H1 (cell line): ENCODE measurements around the gene CHST1. TPM values are rescaled to one million over a fixed set of nuclear protein-coding genes. Genes with fewer than 3 reads are reported as not detected.

Source experiments
- CTCF ChIA-PET: fragments of 300-600 bp; sonication (Branson Sonifier 250); formaldehyde crosslinking; loops from one replicate; lab custom pipeline; 2021; ENCODE audit not compliant: partially characterized antibody; lab: Charles Lee
- POLR2A ChIA-PET: fragments of 300-600 bp; sonication (Branson Sonifier 250); formaldehyde crosslinking; loops from one replicate; lab custom pipeline; 2021; ENCODE audit warnings: inconsistent platforms; ENCODE audit not compliant: partially characterized antibody; lab: Charles Lee
- DNase-seq, 2 experiments: peaks; one replicate each; pipeline versions ENCODE4 v3.0.0 to v3.0.0-alpha.2; 2010 to 2022; ENCODE audit warnings: low spot score in 2 of 2, low read depth in 1 of 2, mixed read lengths in 1 of 2
- FAIRE-seq: peaks from 2 replicates; lab custom pipeline; 2011; peaks lifted over from hg19 to GRCh38; lab: Jason Lieb, UNC
- H2AFZ ChIP-seq: 2 replicates; pipeline ENCODE4 v1.8.1; 2012; ENCODE audit warnings: low read length, inconsistent platforms
- H2AK5ac ChIP-seq: 2 replicates; pipeline ENCODE4 v1.6.1; 2013; ENCODE audit warnings: low read depth, low read length
- H2BK120ac ChIP-seq: replicated peaks from 2 replicates; pipeline ENCODE3; 2013; ENCODE audit warnings: low read depth, low read length, inconsistent platforms
- H2BK12ac ChIP-seq: 2 replicates; pipeline ENCODE4 v1.6.1; 2013; ENCODE audit warnings: low read depth, low read length
- H2BK15ac ChIP-seq: 2 replicates; pipeline ENCODE4 v1.6.1; 2013; ENCODE audit warnings: low read length
- H2BK20ac ChIP-seq: 2 replicates; pipeline ENCODE4 v1.6.1; 2013; ENCODE audit warnings: low read length
- H2BK5ac ChIP-seq: 2 replicates; pipeline ENCODE4 v1.6.1; 2013; ENCODE audit warnings: low read depth, low read length
- H3K14ac ChIP-seq: 2 replicates; pipeline ENCODE4 v1.6.1; 2013; ENCODE audit warnings: inconsistent platforms; ENCODE audit not compliant: insufficient read length
- H3K18ac ChIP-seq: 2 replicates; pipeline ENCODE4 v1.6.1; 2013; ENCODE audit warnings: low read length; ENCODE audit errors: extremely low read depth
- H3K23ac ChIP-seq: 2 replicates; pipeline ENCODE4 v1.6.1; 2013; ENCODE audit warnings: inconsistent platforms; ENCODE audit not compliant: insufficient read length
- H3K23me2 ChIP-seq: 2 replicates; pipeline ENCODE4 v1.6.1; 2013; ENCODE audit warnings: low read depth, low read length
- H3K27ac ChIP-seq: 2 replicates; pipeline ENCODE4 v1.6.1; 2011; ENCODE audit warnings: low read depth, low read length, inconsistent platforms
- H3K27me3 ChIP-seq, 4 experiments: replicated peaks in 1 of 4; 1 replicate in 1 of 4; 2 replicates in 3 of 4; pipeline versions ENCODE4 v1.6.1 to v1.8.1; 2011 to 2013; ENCODE audit warnings: low read length in 3 of 4, mild to moderate bottlenecking in 3 of 4, inconsistent platforms in 2 of 4, mixed read lengths in 2 of 4, moderate library complexity in 1 of 4; ENCODE audit not compliant: control insufficient read depth in 3 of 4, insufficient read depth in 3 of 4; ENCODE audit errors: extremely low read depth in 1 of 4
- H3K36me3 ChIP-seq, 4 experiments: 2 replicates each; pipeline versions ENCODE4 v1.6.1 to v1.8.1; 2011 to 2013; ENCODE audit warnings: mild to moderate bottlenecking in 4 of 4, low read length in 3 of 4, moderate library complexity in 2 of 4, control low read depth in 1 of 4, inconsistent platforms in 1 of 4; ENCODE audit not compliant: insufficient read depth in 4 of 4, control insufficient read depth in 2 of 4
- H3K4ac ChIP-seq: replicated peaks from 2 replicates; pipeline ENCODE3; 2013; ENCODE audit warnings: low read length, low read depth, mixed read lengths, inconsistent platforms; ENCODE audit not compliant: insufficient read length
- H3K4me1 ChIP-seq, 4 experiments: replicated peaks in 1 of 4; 1 replicate in 1 of 4; 2 replicates in 3 of 4; pipeline versions ENCODE4 v1.6.1 to v1.8.1; 2011 to 2013; ENCODE audit warnings: low read length in 3 of 4, inconsistent platforms in 2 of 4, mixed read lengths in 1 of 4; ENCODE audit not compliant: insufficient read depth in 4 of 4, control insufficient read depth in 3 of 4
- H3K4me2 ChIP-seq, 2 experiments: 2 replicates each; pipeline versions ENCODE4 v1.6.1 to v1.8.1; 2011 to 2013; ENCODE audit warnings: low read depth in 2 of 2, low read length in 2 of 2, control low read depth in 1 of 2, inconsistent platforms in 1 of 2, mild to moderate bottlenecking in 1 of 2; ENCODE audit not compliant: insufficient read depth in 1 of 2
- H3K4me3 ChIP-seq, 4 experiments: fragments of 200-600, 300-600 bp in 1 of 4; sonication (generic), shearing (Covaris generic), sonication (Bioruptor Twin) in 1 of 4; 2 replicates each; pipeline versions ENCODE4 v1.5.1 to v1.8.1; 2011 to 2016; ENCODE audit warnings: low read length in 4 of 4, low read depth in 3 of 4, control low read depth in 2 of 4, inconsistent platforms in 2 of 4, mild to moderate bottlenecking in 2 of 4, mixed read lengths in 1 of 4, moderate library complexity in 1 of 4; ENCODE audit not compliant: insufficient read depth in 2 of 4; ENCODE audit errors: extremely low read depth in 1 of 4
- H3K56ac ChIP-seq: replicated peaks from 2 replicates; pipeline ENCODE3; 2013; ENCODE audit warnings: low read depth, mild to moderate bottlenecking, mixed read lengths, low read length, inconsistent platforms; ENCODE audit not compliant: insufficient read length
- H3K79me1 ChIP-seq: 2 replicates; pipeline ENCODE4 v1.6.1; 2013; ENCODE audit warnings: low read depth, low read length, control low read depth
- H3K79me2 ChIP-seq, 2 experiments: 2 replicates each; pipeline versions ENCODE4 v1.6.1 to v1.8.1; 2012 to 2013; ENCODE audit warnings: low read length in 2 of 2, mild to moderate bottlenecking in 2 of 2, inconsistent platforms in 1 of 2; ENCODE audit not compliant: insufficient read depth in 2 of 2, control insufficient read depth in 1 of 2
- H3K9ac ChIP-seq, 4 experiments: replicated peaks in 1 of 4; 1 replicate in 1 of 4; 2 replicates in 3 of 4; pipeline versions ENCODE4 v1.6.1 to v1.8.1; 2011 to 2013; ENCODE audit warnings: low read depth in 3 of 4, low read length in 3 of 4, control low read depth in 2 of 4, mild to moderate bottlenecking in 2 of 4, moderate library complexity in 2 of 4, inconsistent platforms in 1 of 4; ENCODE audit errors: extremely low read depth in 1 of 4
- H3K9me3 ChIP-seq, 2 experiments: 2 replicates each; pipeline versions ENCODE4 v1.6.1 to v1.8.1; 2012 to 2013; ENCODE audit warnings: mild to moderate bottlenecking in 2 of 2, moderate library complexity in 2 of 2, control low read depth in 1 of 2, inconsistent platforms in 1 of 2, low read depth in 1 of 2, low read length in 1 of 2, mixed read lengths in 1 of 2; ENCODE audit not compliant: insufficient read depth in 2 of 2
- H4K20me1 ChIP-seq, 2 experiments: replicated peaks in 1 of 2; 2 replicates each; pipeline versions ENCODE3 to v1.8.1; 2011 to 2013; ENCODE audit warnings: inconsistent platforms in 2 of 2, low read length in 2 of 2, mild to moderate bottlenecking in 1 of 2; ENCODE audit not compliant: insufficient read depth in 2 of 2, control insufficient read depth in 1 of 2
- H4K5ac ChIP-seq: 2 replicates; pipeline ENCODE4 v1.6.1; 2013; ENCODE audit warnings: low read length, low read depth, mixed read lengths, inconsistent platforms; ENCODE audit not compliant: insufficient read length
- H4K8ac ChIP-seq: 2 replicates; pipeline ENCODE4 v1.8.0; 2013; ENCODE audit warnings: mild to moderate bottlenecking, moderate library complexity, low read length, inconsistent platforms; ENCODE audit not compliant: insufficient read depth; ENCODE audit errors: extremely low read depth
- H4K91ac ChIP-seq: replicated peaks from 2 replicates; pipeline ENCODE3; 2013; ENCODE audit warnings: low read length, mixed read lengths, inconsistent platforms; ENCODE audit not compliant: insufficient read length
- KDM5A ChIP-seq: fragments of 200-600 bp; IDR thresholded peaks from 2 replicates; pipeline ENCODE4 v1.7.1; 2012; ENCODE audit warnings: mild to moderate bottlenecking, low read length, inconsistent platforms, mixed read lengths
- PHF8 ChIP-seq: fragments of 200-600 bp; sonication (generic); conservative IDR thresholded peaks from 2 replicates; pipeline ENCODE4 v1.7.1; 2012; ENCODE audit warnings: low read depth, mild to moderate bottlenecking, inconsistent platforms, low read length, moderate library complexity
- POLR2A ChIP-seq, 2 experiments: IDR thresholded peaks; 1 replicate in 1 of 2; 2 replicates in 1 of 2; pipeline ENCODE4 v1.6.1; 2011; ENCODE audit warnings: low read depth in 2 of 2, low read length in 2 of 2, mild to moderate bottlenecking in 2 of 2; ENCODE audit errors: control extremely low read depth in 1 of 2
- RXRA ChIP-seq: IDR thresholded peaks from 2 replicates; pipeline ENCODE4 v1.6.1; 2011; ENCODE audit warnings: low read depth, mild to moderate bottlenecking, low read length, moderate library complexity; ENCODE audit not compliant: insufficient read depth
- WGBS, 2 experiments: shearing (Covaris generic) in 1 of 2; methylation state at CpG; one replicate each; pipeline versions ENCODE4 v1.1.6 to v1.1.7; 2013 to 2015; ENCODE audit warnings: low lambda C conversion rate in 2 of 2, mixed read lengths in 2 of 2, inconsistent platforms in 1 of 2, low coverage in 1 of 2, missing lambda C conversion rate in 1 of 2; ENCODE audit not compliant: insufficient replicate concordance in 2 of 2, insufficient coverage in 1 of 2, insufficient read length in 1 of 2; ENCODE audit errors: extremely low coverage in 1 of 2, missing lambda C conversion rate in 1 of 2; 5-methylcytosine and 5-hydroxymethylcytosine counted together
- polyA plus RNA-seq, 7 experiments: library from polyadenylated mRNA; depleted of rRNA in 3 of 7; stranded (reverse) in 5 of 7; unstranded in 2 of 7; fragments of >200 nt in 5 of 7; fragments of 200-250 nt in 2 of 7; gene quantifications; 1 replicate in 5 of 7; 2 replicates in 1 of 7; 4 replicates in 1 of 7; pipeline versions ENCODE4 v1.2.1 to v1.2.3, GENCODE V29; 2011 to 2013; ENCODE audit warnings: missing spikeins in 2 of 7, mixed read lengths in 2 of 7
- total RNA-seq: library from RNA; stranded (reverse); fragmentation: NEBNext Ultra II Directional; extraction: Animal tissue kit (Norgen Biotek cat#: 25700); gene quantifications from 2 replicates; pipeline ENCODE4 v1.2.1, GENCODE V29; 2021

The CHST1 gene
- total and polyA plus RNA-seq, 2 of the 8 experiments (the other 6 are each of a cell fraction or from before 2014, with no cell fraction given), result 1.6 to 3.8 TPM

GRCh38 chr11:45625611-45626010, 39.8 kb downstream of the CHST1 start:
- no peak overlapping the region for H2BK15ac ChIP-seq
- H3K27ac ChIP-seq, result no peak overlapping the region
- no peak overlapping the region for H3K14ac ChIP-seq
- no peak overlapping the region for H3K4me2 ChIP-seq
- peaks cover 6 to 9% of the 10 kb centered on the region in 2 experiments for H3K9me3 ChIP-seq
- H4K20me1 ChIP-seq, result no peaks in the 10 kb centered on the region
- 89% methylated on average over 6 of the region's 6 CpGs; no CpG with 5 or more reads in 1 of the 2 experiments for whole genome bisulfite sequencing, 2 experiments
- H2BK20ac ChIP-seq, result no peak overlapping the region
- no peak overlapping the region for H2AFZ ChIP-seq
- H3K27me3 ChIP-seq, result no peaks in the 10 kb centered on the region
- FAIRE-seq, result no peak
- H3K18ac ChIP-seq, result no peak overlapping the region
- no peaks in the 10 kb centered on the region for H3K36me3 ChIP-seq
- no peak overlapping the region for H2BK12ac ChIP-seq
- no peaks in the 10 kb centered on the region; a peak in 1 of 7 replicates for H3K4me1 ChIP-seq
- H4K8ac ChIP-seq, result no peak overlapping the region
- H3K23ac ChIP-seq, result no peak overlapping the region
- no peak overlapping the region for H4K91ac ChIP-seq
- no peak overlapping the region for H3K4ac ChIP-seq
- no peaks in the 10 kb centered on the region for H3K79me2 ChIP-seq
- no peak overlapping the region for H3K56ac ChIP-seq
- H2BK5ac ChIP-seq, result no peak overlapping the region
- H3K79me1 ChIP-seq, result no peaks in the 10 kb centered on the region
- ChIA-PET CTCF (interaction anchor here (1.5 to 1.6 kb wide), 2 partner anchors 15 to 146 kb away, joined by 3 to 4 read pairs; no protein-coding TSS in a partner anchor), POLR2A (no interaction called here)
- H3K4me3 ChIP-seq, result no peak overlapping the region
- no peak overlapping the region for H4K5ac ChIP-seq
- no peaks in the 10 kb centered on the region for H3K23me2 ChIP-seq
- no peak for DNase-seq
- no peak overlapping the region for H2AK5ac ChIP-seq
- no peak overlapping the region for H3K9ac ChIP-seq
- TF ChIP-seq KDM5A (no peak), RXRA (no peak), PHF8 (no peak), POLR2A (IDR thresholded peaks at IDR 0.05; ENCODE audit: control extremely low read depth in 1 of 2, low read depth in 2 of 2, low read length in 2 of 2) (no peak)
- H2BK120ac ChIP-seq, result no peak overlapping the region
